MM.1S (cell line): ENCODE results near the gene RASA4B.

Source experiments
- EZH2 ChIP-seq: fragments of 300-600 bp; sonication (generic); optimal IDR thresholded peaks from 2 replicates; pipeline ENCODE3; 2017; ENCODE audit warnings: low read depth, mild to moderate bottlenecking, antibody characterized with exemption, low read length, mixed read lengths
- EZH2phosphoT487 ChIP-seq: fragments of 300-600 bp; sonication (generic); IDR thresholded peaks from 2 replicates; pipeline ENCODE4 v1.6.1; 2018; ENCODE audit warnings: antibody characterized with exemption, low read length
- TF ChIP-seq, protein P1 (sequence below): fragments of 300-600 bp; sonication (generic); IDR thresholded peaks from 2 replicates; pipeline ENCODE4 v1.5.1; 2016; ENCODE audit warnings: antibody characterized with exemption, low read length, mixed read lengths

DNA sequence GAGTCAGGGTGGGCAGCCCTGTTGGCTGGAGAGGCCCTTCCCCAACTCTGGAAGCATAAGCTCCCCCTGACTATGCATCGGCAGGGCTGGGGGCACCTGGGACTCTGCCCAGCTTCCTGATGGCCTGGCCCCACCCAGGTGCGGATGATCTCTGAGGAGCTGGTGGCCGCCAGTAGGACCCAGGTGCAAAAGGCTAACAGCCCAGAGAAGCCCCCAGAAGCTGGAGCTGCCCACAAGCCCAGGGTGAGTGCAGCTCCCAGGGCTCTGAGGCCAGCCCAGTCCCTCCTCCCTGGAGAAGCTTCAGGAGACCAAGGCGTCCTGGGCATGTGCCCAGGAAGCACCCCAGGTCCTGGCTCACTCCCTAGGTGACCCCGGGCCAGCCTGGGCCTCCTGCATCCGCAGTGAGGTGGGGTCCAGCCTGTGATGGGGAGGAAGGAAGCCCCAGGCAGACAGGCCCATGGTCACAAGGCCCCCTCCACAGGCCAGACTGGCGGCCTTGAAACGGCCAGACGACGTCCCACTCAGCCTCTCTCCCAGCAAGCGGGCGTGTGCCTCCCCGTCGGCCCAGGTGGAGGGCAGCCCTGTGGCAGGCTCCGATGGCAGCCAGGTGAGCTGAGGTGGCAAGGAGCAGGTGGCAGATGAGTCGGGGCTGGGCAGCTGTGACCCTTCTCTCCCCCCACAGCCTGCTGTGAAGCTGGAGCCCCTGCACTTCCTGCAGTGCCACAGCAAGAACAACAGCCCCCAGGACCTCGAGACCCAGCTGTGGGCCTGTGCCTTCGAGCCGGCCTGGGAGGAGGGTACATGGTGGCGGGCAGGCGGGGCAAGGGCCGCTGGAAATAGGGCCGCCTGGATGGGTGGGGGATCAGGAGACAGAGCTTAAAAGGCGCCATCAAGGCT, 49.7 kb downstream of the RASA4B start:
- TF ChIP-seq, protein P1, sequence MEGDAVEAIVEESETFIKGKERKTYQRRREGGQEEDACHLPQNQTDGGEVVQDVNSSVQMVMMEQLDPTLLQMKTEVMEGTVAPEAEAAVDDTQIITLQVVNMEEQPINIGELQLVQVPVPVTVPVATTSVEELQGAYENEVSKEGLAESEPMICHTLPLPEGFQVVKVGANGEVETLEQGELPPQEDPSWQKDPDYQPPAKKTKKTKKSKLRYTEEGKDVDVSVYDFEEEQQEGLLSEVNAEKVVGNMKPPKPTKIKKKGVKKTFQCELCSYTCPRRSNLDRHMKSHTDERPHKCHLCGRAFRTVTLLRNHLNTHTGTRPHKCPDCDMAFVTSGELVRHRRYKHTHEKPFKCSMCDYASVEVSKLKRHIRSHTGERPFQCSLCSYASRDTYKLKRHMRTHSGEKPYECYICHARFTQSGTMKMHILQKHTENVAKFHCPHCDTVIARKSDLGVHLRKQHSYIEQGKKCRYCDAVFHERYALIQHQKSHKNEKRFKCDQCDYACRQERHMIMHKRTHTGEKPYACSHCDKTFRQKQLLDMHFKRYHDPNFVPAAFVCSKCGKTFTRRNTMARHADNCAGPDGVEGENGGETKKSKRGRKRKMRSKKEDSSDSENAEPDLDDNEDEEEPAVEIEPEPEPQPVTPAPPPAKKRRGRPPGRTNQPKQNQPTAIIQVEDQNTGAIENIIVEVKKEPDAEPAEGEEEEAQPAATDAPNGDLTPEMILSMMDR = no peak
- no peak for TF ChIP-seq EZH2
- TF ChIP-seq EZH2phosphoT487 = no peak
